ACHN (cell line): ENCODE data around the gene PLSCR4.

Experiments used
- DNase-seq: peaks from one replicate; pipeline ENCODE4 v3.0.0-alpha.2; 2015
- in situ Hi-C: cut with HindIII; loops from 2 replicates; pipeline ENCODE4 v1.10.0; 2017; ENCODE audit warnings: low sequenced_read_pairs, low pct_ligation_motif_present, low pct_unique_long_range_greater_than_20kb

PLSCR4 gene

DNA sequence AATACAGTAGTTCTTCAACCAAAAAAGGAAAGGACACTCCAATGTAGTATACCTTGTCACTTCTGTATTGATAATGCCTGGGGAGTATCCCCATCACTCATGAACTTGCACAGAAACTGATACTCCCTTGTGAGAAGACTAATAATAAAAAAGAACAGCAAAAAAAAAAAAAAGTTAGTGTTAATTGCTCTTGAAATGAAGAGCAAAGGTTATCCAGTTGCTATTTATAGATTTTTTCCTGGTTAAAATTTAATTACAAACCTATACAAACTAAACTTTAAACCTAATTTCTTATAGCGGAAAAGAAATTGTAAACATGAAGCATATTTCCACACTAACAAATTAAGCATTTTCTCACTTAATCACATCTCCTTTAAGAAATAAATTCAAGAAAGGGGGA lies 96.6 kb downstream of the PLSCR4 start:
- in situ Hi-C loops, result loop anchor here (25.0 kb wide), 1 partner anchor 92 kb away; no protein-coding TSS in a partner anchor
- DNase-seq, result no peak

DNA sequence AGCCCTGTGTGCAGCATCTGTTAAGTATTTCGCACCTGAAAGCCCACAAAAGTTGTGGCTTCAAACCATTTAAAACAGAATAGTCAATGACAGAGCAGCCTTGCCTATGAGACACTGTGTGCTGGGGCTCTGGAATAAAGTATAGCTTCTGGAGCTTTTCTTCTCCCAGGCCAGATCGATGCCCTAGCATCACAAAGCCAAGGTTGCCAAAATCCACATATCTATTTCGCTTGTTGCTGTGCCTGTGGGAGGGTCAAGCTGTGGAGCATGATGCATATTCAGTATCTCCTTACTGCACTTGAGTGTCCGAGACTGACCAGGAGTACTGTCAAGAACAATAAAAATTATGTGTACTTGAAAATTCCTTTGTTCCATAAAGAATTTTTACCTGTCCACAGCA lies 97.5 kb downstream of the PLSCR4 start:
- DNase-seq, result no peak
- in situ Hi-C loops, result loop anchor here (25.0 kb wide), 1 partner anchor 91 kb away; no protein-coding TSS in a partner anchor

DNA sequence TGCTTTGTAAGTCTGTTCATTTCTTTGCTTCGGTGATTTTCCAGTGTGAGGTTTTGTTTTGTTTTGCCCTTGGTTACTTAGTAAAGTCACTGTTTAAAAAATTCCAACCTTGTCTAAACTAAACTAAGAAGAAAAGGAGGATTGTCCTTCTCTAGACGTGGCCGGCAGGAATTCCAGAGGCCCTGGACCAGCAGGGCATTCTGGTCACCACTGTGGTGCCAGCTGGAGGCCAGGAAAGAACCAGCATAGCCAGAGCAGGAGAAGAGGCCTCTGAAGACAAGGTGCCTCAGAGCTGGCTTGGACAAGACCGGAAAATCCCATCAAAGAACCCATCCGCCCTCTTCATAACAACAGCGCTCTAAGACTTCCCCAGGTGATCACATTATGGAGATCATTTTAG lies 98.1 kb downstream of the PLSCR4 start:
- in situ Hi-C loops, result loop anchor here (25.0 kb wide), 1 partner anchor 91 kb away; no protein-coding TSS in a partner anchor
- DNase-seq, result peak; percentile 39

DNA sequence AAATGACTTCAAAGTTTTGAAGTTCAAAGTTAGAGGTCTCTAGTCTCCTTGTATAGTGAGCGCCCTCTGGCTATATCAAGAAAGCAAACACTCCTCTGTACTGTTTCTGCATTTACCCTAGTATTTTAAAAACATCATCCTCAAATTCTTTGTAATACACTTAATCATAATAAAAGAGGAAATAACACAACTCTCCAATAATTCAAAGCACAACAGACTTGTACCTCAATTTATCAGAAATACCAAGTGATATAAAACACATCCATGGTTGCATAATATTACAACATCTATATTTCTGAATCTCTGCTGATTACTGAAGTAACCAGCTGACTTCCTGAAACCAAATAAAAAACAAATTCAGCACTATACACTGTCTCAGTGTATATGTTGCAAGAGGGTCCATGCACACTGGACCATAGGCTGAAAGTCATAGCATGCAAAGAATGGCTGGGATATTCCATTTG lies 102.4 kb downstream of the PLSCR4 start:
- in situ Hi-C loops, result no loop called here
- peak; percentile 33 for DNase-seq

DNA sequence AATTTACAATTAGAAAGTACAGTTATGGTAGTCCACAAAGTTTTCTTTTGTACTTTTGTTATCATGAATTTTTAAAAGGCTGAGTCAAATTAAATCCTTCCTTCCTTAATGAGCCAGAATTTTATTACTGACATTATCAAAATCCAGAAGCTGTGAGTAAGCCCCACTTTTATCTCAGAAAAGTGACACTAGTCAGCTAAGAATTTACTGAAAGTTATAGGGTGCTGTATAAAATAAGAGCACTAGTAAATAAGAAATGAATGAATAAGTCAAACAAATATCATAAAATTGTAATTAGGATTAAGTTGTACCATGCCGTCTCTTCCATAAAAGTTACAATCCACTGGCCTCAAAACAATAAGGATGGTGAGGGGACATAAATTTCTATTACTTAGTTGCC lies 105.3 kb downstream of the PLSCR4 start:
- in situ Hi-C loops, result no loop called here
- no peak for DNase-seq

DNA sequence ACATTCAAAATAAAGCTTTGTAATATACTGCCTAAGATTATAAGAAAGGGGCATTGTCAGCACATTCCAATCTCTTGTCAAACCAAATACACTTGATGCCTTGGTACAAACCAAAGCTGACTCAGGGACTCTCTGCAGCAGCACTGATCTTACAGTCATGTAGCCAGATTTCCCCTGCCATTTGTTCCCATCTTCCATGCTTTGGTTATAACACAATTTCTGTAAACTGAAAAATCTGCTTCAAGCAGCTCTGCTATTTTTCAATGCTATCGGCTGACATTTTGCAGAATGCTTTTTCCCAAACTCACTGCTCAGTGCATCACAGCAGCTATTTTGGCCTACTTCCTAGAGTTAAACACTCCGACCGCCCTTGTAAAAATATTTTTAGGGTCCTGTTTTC lies 108.1 kb downstream of the PLSCR4 start:
- in situ Hi-C loops, result no loop called here
- peak; percentile 28 for DNase-seq
